ENCODE data around the gene SEMA3E.

GRCh38 chr7:83686416-83686815, 37.5 kb upstream of the SEMA3E start:
- no peak for TF ChIP-seq ATF3 (IDR thresholded peaks at IDR 0.05; ENCODE audit: borderline replicate concordance, extremely low read depth, low read depth, low read length)
- no peak for TF ChIP-seq CTCF (IDR thresholded peaks at IDR 0.05 in 2 of 3, conservative IDR thresholded peaks at IDR 0.05 in 1 of 3; ENCODE audit: control insufficient read depth in 2 of 3, extremely low read depth in 1 of 3, insufficient read depth in 1 of 3, low read depth in 3 of 3, low read length in 3 of 3)
- no peak for TF ChIP-seq POLR2A (IDR thresholded peaks at IDR 0.05; ENCODE audit: low read depth, low read length)
- TF ChIP-seq ATF2 (IDR thresholded peaks at IDR 0.05; ENCODE audit: low read length) = no peak
- no peak for TF ChIP-seq POLR2AphosphoS5 (IDR thresholded peaks at IDR 0.05; ENCODE audit: low read length)
- TF ChIP-seq, protein P1, sequence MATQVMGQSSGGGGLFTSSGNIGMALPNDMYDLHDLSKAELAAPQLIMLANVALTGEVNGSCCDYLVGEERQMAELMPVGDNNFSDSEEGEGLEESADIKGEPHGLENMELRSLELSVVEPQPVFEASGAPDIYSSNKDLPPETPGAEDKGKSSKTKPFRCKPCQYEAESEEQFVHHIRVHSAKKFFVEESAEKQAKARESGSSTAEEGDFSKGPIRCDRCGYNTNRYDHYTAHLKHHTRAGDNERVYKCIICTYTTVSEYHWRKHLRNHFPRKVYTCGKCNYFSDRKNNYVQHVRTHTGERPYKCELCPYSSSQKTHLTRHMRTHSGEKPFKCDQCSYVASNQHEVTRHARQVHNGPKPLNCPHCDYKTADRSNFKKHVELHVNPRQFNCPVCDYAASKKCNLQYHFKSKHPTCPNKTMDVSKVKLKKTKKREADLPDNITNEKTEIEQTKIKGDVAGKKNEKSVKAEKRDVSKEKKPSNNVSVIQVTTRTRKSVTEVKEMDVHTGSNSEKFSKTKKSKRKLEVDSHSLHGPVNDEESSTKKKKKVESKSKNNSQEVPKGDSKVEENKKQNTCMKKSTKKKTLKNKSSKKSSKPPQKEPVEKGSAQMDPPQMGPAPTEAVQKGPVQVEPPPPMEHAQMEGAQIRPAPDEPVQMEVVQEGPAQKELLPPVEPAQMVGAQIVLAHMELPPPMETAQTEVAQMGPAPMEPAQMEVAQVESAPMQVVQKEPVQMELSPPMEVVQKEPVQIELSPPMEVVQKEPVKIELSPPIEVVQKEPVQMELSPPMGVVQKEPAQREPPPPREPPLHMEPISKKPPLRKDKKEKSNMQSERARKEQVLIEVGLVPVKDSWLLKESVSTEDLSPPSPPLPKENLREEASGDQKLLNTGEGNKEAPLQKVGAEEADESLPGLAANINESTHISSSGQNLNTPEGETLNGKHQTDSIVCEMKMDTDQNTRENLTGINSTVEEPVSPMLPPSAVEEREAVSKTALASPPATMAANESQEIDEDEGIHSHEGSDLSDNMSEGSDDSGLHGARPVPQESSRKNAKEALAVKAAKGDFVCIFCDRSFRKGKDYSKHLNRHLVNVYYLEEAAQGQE (IDR thresholded peaks at IDR 0.05; ENCODE audit: low read depth, low read length) = no peak
- TF ChIP-seq, protein P2, sequence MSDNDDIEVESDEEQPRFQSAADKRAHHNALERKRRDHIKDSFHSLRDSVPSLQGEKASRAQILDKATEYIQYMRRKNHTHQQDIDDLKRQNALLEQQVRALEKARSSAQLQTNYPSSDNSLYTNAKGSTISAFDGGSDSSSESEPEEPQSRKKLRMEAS (IDR thresholded peaks at IDR 0.05; ENCODE audit: low read depth, low read length) = no peak
- TF ChIP-seq EGR1 (IDR thresholded peaks at IDR 0.05; ENCODE audit: borderline replicate concordance in 1 of 2, low read depth in 2 of 2, low read length in 2 of 2) = no peak
- no peak for TF ChIP-seq ASH2L (IDR thresholded peaks at IDR 0.05; ENCODE audit: borderline replicate concordance, low read depth)
- TF ChIP-seq MEF2A (IDR thresholded peaks at IDR 0.05; ENCODE audit: insufficient read depth, low read depth, low read length) = no peak
- no peak for TF ChIP-seq BRCA1 (IDR thresholded peaks at IDR 0.05; ENCODE audit: low read depth, low read length)

Data from GM12878 (cell line).